ENCODE data around the gene PCDHA3.

- TF ChIP-seq CTCF (IDR thresholded peaks at IDR 0.05; ENCODE audit: low read length) (no peak), EZH2 (optimal IDR thresholded peaks at IDR 0.05; ENCODE audit: low read depth, low read length) (no peak)
These were observed 20.3 kb upstream of the PCDHA3 start for GRCh38 chr5:140780512-140780911.

Data from MM.1S (cell line).